GM12864 (cell line): Measurements from ENCODE around the gene CBLL2.

ENCODE experiments used
- DNase-seq: peaks from one replicate; pipeline ENCODE4 v3.0.0-alpha.2; 2011; ENCODE audit warnings: low read depth
- H3K4me3 ChIP-seq: 2 replicates; pipeline ENCODE4 v1.5.1; 2011; ENCODE audit warnings: mild to moderate bottlenecking, low read depth, low read length, control low read depth
- CTCF ChIP-seq: IDR thresholded peaks from 2 replicates; pipeline ENCODE4 v1.5.1; 2011; ENCODE audit warnings: low read depth, mild to moderate bottlenecking, moderate library complexity, low read length, control low read depth, inconsistent platforms; ENCODE audit errors: missing control alignments

Gene CBLL2

GRCh38 chrX:22272613-22273012 is at the start of gene CBLL2:
TSS of gene CBLL2 (plus strand) at chrX:22272913. CDS start at chrX:22272992, 79 bp downstream.
- no peak for TF ChIP-seq CTCF
- no peak within 1 kb of the TSS for H3K4me3 ChIP-seq
- no peak for DNase-seq

GRCh38 chrX:22234380-22234779 is 38.3 kb upstream of the CBLL2 start:
- no peak for TF ChIP-seq CTCF
- H3K4me3 ChIP-seq = no peak overlapping the region
- no peak for DNase-seq

GRCh38 chrX:22237479-22237878 is 35.2 kb upstream of the CBLL2 start:
- no peak for TF ChIP-seq CTCF
- DNase-seq = no peak
- no peak overlapping the region for H3K4me3 ChIP-seq

- DNase-seq = no peak
- no peak for TF ChIP-seq CTCF
- no peak overlapping the region for H3K4me3 ChIP-seq
Measured at GRCh38 chrX:22246620-22247019, 26.1 kb upstream of the CBLL2 start.

GRCh38 chrX:22247169-22247568 is 25.5 kb upstream of the CBLL2 start:
- H3K4me3 ChIP-seq = no peak overlapping the region
- no peak for TF ChIP-seq CTCF
- DNase-seq = no peak

GRCh38 chrX:22248401-22248800 is 24.3 kb upstream of the CBLL2 start:
- no peak for TF ChIP-seq CTCF
- no peak for DNase-seq
- no peak overlapping the region for H3K4me3 ChIP-seq

- TF ChIP-seq CTCF = no peak
- H3K4me3 ChIP-seq = no peak overlapping the region
- no peak for DNase-seq
Measured at GRCh38 chrX:22249371-22249770, 23.3 kb upstream of the CBLL2 start.
